Activated CD4-positive, alpha-beta T cell treated with anti-CD3 and anti-CD28 coated beads, Interleukin-2, amount 10 ng/mL, durations not matched to agents 24 days and 14 days (primary cell): ENCODE measurements around the gene TAF6. TPM values are rescaled to one million over a fixed set of nuclear protein-coding genes. Genes with fewer than 3 reads are reported as not detected.

Source experiments
- DNase-seq: peaks from one replicate; pipeline ENCODE4 v3.0.0; 2022
- H3K27ac Mint-ChIP-seq: one replicate; pipeline ENCODE4 v1.8.0; 2022; ENCODE audit warnings: mild to moderate bottlenecking, mixed read lengths
- H3K27me3 Mint-ChIP-seq: one replicate; pipeline ENCODE4 v1.8.0; 2022; ENCODE audit warnings: mixed read lengths
- H3K36me3 Mint-ChIP-seq: one replicate; pipeline ENCODE4 v1.8.0; 2022; ENCODE audit warnings: low read depth, mild to moderate bottlenecking, mixed read lengths
- H3K4me1 Mint-ChIP-seq: one replicate; pipeline ENCODE4 v1.8.0; 2021; ENCODE audit warnings: mixed read lengths
- H3K4me3 Mint-ChIP-seq: one replicate; pipeline ENCODE4 v1.8.0; 2022; ENCODE audit warnings: mild to moderate bottlenecking, moderate library complexity, mixed read lengths
- H3K9me3 Mint-ChIP-seq: one replicate; pipeline ENCODE4 v1.8.0; 2021; ENCODE audit warnings: mixed read lengths
- intact Hi-C: fragments of 100-400 bp; cut with micrococcal nuclease; formaldehyde crosslinking; loops from one replicate; pipeline ENCODE4 v1.15.1; 2023
- total RNA-seq: library from RNA; stranded (reverse); gene quantifications from 2 replicates; pipeline ENCODE4 v1.2.3, GENCODE V29; 2022

TAF6 gene
- total RNA-seq, 1 donor from 2014 or later: 68.4 TPM

DNA sequence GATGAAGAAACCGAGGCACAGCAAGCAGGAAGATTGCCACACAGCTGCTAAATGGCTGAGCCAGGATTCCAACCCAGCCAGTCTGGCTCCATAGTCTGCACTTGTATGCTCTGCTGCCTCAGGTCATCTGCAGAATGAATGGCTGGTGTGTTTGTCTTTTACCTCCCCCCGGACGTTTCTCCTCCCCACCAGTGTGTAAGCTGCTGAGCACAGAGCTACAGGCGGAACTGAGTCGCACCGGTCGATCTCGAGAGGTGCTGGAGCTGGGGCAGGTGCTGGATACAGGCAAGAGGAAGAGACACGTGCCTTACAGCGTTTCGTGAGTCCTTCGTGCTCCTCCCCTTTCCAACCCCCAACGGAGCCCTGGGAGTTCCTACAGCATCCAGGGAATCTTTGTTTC, 2.9 kb upstream of the TAF6 start:
- no peak overlapping the region for H3K4me3 Mint-ChIP-seq
- intact Hi-C loops: loop anchor here (10.0 kb wide), 2 partner anchors 423 to 463 kb away; partner anchors contain the start of genes FBXO24 and LRCH4
- no peaks in the 10 kb centered on the region for H3K27me3 Mint-ChIP-seq
- H3K27ac Mint-ChIP-seq: no peak overlapping the region
- H3K36me3 Mint-ChIP-seq: peaks cover 18% of the 10 kb centered on the region
- peaks cover 28% of the 10 kb centered on the region for H3K4me1 Mint-ChIP-seq
- no peaks in the 10 kb centered on the region for H3K9me3 Mint-ChIP-seq
- DNase-seq: no peak

- peaks cover 25% of the 10 kb centered on the region for H3K4me1 Mint-ChIP-seq
- no peaks in the 10 kb centered on the region for H3K27me3 Mint-ChIP-seq
- no peak for DNase-seq
These were observed 1.5 kb upstream of the TAF6 start for GRCh38 chr7:100120733-100121036.

DNA sequence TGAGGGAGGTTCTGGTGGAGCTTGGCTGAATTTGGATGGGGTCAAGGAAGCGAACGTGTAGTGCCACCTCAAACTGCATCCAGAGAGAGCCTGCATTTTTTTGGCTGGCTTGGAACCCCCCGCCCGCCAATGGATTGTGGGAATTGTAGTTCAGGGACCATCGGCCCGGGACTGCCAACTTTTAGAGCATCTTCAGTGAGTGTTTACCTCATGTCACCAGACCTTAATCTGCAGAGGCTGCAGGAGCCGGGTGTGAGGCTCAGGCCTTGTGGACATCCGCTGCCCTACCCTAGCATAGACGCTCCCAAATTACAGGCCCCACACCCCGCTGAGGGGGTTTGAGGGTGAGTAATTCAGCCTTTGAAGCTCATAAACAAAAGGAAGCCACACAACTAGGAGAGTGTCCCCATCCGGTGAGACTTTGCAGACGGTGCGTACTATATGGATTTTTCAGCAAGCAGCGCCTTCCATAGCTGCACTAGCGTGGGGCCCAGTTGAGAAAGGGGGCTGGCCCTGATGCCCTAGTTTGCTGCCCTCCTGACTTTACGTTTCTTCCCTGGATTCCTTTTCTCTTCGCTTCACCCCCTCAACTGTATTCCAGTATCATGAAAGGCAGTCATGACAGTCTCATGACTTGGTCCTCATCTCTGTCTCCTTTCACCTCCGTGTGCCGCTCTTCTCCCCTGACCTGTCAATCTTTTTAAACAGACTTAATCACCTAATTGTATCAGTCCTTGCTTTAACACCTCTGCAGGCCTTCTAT, 993 bp upstream of the TAF6 start:
- peak; percentile 91 for DNase-seq
- Mint-ChIP-seq H3K4me1 (peaks cover 22% of the 10 kb centered on the region), H3K27me3 (no peaks in the 10 kb centered on the region), H3K4me3 (peak overlapping the region; percentile 84), H3K36me3 (peaks cover 22% of the 10 kb centered on the region), H3K27ac (peak overlapping the region; percentile 96), H3K9me3 (no peaks in the 10 kb centered on the region)
- intact Hi-C loops: loop anchor here (1.0 to 10.0 kb wide), 6 partner anchors 7 to 465 kb away; partner anchors contain the start of genes AP4M1, FBXO24, LRCH4 and MCM7

More at GRCh38 chr7:100120733-100121036, 1.5 kb upstream of the TAF6 start:
- no peaks in the 10 kb centered on the region for H3K9me3 Mint-ChIP-seq
- H3K4me3 Mint-ChIP-seq: peak overlapping the region; percentile 84
- H3K27ac Mint-ChIP-seq: peak overlapping the region; percentile 96
- intact Hi-C loops: loop anchor here (10.0 kb wide), 2 partner anchors 424 to 464 kb away; partner anchors contain the start of genes FBXO24 and LRCH4
- peaks cover 21% of the 10 kb centered on the region for H3K36me3 Mint-ChIP-seq

- Mint-ChIP-seq H3K27ac (peak overlapping the region; percentile 96), H3K4me1 (peaks cover 16% of the 10 kb centered on the region), H3K27me3 (no peaks in the 10 kb centered on the region), H3K4me3 (peak overlapping the region; percentile 84), H3K9me3 (no peaks in the 10 kb centered on the region), H3K36me3 (peaks cover 18% of the 10 kb centered on the region)
- intact Hi-C loops: loop anchor here (1.0 to 2.0 kb wide), 4 partner anchors 9 to 310 kb away; partner anchors contain the start of genes AP4M1, MCM7, MEPCE and ZCWPW1
- no peak for DNase-seq
These were observed 628 bp downstream of the TAF6 start for GRCh38 chr7:100118388-100119071.

GRCh38 chr7:100115026-100115425, 4.1 kb downstream of the TAF6 start:
- no peaks in the 10 kb centered on the region for H3K9me3 Mint-ChIP-seq
- no peak overlapping the region for H3K27ac Mint-ChIP-seq
- H3K4me3 Mint-ChIP-seq: no peak overlapping the region
- no peaks in the 10 kb centered on the region for H3K27me3 Mint-ChIP-seq
- H3K4me1 Mint-ChIP-seq: peaks cover 9% of the 10 kb centered on the region
- no peak for DNase-seq
- intact Hi-C loops: no loop called here
- H3K36me3 Mint-ChIP-seq: peaks cover 31% of the 10 kb centered on the region

DNA sequence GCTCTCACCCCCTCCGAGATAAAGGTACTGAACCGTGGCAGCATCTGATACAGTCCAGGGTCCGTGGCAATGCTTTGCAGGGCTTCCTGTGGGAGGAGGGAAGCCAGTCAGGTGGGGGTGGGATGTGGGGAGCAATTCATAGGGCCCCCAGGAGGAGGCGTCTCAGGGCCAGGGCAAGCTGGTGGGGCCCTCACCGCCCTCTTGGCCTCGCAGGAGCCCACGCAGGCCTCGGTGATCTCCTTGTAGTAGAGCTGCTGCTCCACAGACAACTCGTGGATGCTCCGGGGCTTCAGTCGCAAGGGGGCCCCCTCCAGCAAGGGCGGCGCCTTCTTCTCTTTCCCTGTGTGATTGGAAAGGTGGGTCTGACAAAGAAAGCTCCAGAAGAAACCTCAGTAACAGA, 7.2 kb downstream of the TAF6 start:
- Mint-ChIP-seq H3K36me3 (peaks cover 50% of the 10 kb centered on the region), H3K27me3 (no peaks in the 10 kb centered on the region), H3K9me3 (no peaks in the 10 kb centered on the region), H3K4me1 (peaks cover 2% of the 10 kb centered on the region), H3K4me3 (no peak overlapping the region), H3K27ac (no peak overlapping the region)
- no peak for DNase-seq
- intact Hi-C loops: no loop called here

- H3K27me3 Mint-ChIP-seq: no peaks in the 10 kb centered on the region
- H3K4me3 Mint-ChIP-seq: no peak overlapping the region
- H3K27ac Mint-ChIP-seq: no peak overlapping the region
- H3K9me3 Mint-ChIP-seq: no peaks in the 10 kb centered on the region
- H3K4me1 Mint-ChIP-seq: peaks cover 2% of the 10 kb centered on the region
- H3K36me3 Mint-ChIP-seq: peaks cover 53% of the 10 kb centered on the region
- no peak for DNase-seq
- intact Hi-C loops: no loop called here
These were observed 8.0 kb downstream of the TAF6 start for GRCh38 chr7:100111156-100111555.

- H3K27me3 Mint-ChIP-seq: no peaks in the 10 kb centered on the region
- intact Hi-C loops: no loop called here
- H3K27ac Mint-ChIP-seq: no peak overlapping the region
- no peak for DNase-seq
- no peak overlapping the region for H3K4me3 Mint-ChIP-seq
- H3K36me3 Mint-ChIP-seq: peaks cover 50% of the 10 kb centered on the region
- H3K4me1 Mint-ChIP-seq: no peaks in the 10 kb centered on the region
- no peaks in the 10 kb centered on the region for H3K9me3 Mint-ChIP-seq
These were observed 9.5 kb downstream of the TAF6 start for GRCh38 chr7:100109521-100110163.

DNA sequence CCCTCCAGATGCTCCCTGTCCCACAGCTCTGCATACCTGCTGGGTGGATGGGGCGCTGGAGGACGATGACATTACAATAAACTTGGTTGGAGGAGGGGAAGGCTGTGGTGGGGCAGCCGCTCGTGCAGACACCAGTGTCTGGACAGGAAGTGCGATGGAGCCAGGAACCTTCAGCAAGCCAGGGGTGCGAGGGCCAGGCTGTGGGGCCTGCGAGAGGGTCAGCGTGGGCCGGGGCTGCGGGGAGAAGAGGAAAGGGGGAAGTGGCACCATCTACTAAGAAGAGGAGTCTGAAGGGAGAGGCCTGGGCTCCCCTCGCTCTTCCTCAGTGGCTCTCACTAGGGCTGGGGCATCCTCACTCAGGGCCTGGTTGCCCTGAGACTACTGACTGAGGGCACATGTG, 11.3 kb downstream of the TAF6 start:
- Mint-ChIP-seq H3K27me3 (no peaks in the 10 kb centered on the region), H3K27ac (no peak overlapping the region), H3K4me1 (no peaks in the 10 kb centered on the region), H3K9me3 (no peaks in the 10 kb centered on the region), H3K4me3 (no peak overlapping the region), H3K36me3 (peaks cover 50% of the 10 kb centered on the region)
- no peak for DNase-seq
- intact Hi-C loops: no loop called here

DNA sequence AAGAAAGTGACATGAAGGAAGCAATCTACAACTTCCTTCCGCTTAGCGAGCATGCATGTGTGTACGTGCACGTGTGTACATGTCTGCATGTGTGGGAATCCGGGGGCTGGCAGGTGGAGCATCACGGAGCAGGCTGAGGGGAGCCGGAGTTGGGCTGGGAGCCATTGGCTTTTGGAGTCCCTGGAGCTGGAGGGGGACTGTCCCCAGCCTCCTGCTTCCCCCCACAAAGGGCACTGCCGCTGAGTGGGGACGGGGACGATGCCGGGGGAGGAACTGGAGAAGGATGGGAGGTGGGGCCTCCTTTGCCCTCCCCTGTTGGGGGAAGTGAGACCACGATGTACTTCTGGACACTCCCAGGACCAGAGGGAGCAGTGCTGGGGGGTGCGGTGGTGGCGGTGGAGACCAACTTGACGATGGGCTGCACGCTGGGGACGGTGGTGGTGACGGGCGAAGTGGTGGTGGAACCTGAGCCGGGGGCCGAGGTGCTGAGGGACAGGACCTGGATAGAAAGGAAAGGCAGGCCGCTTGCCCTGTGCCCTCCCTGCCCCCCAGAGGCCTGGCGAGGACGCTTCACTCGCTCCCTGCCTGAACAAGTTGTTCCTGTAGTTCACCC, 11.9 kb downstream of the TAF6 start:
- H3K4me3 Mint-ChIP-seq: no peak overlapping the region
- intact Hi-C loops: no loop called here
- no peak for DNase-seq
- no peaks in the 10 kb centered on the region for H3K9me3 Mint-ChIP-seq
- H3K27ac Mint-ChIP-seq: no peak overlapping the region
- peaks cover 3% of the 10 kb centered on the region for H3K4me1 Mint-ChIP-seq
- H3K36me3 Mint-ChIP-seq: peaks cover 46% of the 10 kb centered on the region
- H3K27me3 Mint-ChIP-seq: no peaks in the 10 kb centered on the region

- Mint-ChIP-seq H3K36me3 (peaks cover 44% of the 10 kb centered on the region), H3K9me3 (no peaks in the 10 kb centered on the region), H3K27ac (no peak overlapping the region), H3K4me3 (no peak overlapping the region), H3K27me3 (no peaks in the 10 kb centered on the region), H3K4me1 (peaks cover 3% of the 10 kb centered on the region)
- DNase-seq: no peak
- intact Hi-C loops: no loop called here
These were observed 12.5 kb downstream of the TAF6 start for GRCh38 chr7:100106633-100107032.

DNA sequence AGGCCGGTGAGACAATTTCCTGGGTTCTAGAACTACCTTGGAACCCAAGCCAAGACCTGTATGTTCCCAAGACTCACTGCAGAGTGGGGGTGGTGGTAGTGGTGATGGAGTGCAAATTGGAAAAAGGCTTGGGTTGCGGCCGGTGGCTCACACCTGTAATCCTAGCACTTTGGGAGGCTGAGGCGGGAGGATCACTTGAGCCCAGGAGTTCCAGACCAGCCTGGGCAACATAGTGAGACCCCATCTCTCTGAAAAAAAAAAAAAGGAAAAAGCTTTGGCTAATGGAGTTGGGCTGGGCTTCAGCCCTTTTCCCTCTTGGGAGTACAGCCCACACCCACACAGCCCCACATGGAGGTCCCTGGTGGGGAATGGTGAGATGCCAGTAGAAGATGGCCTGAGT, 13.6 kb downstream of the TAF6 start:
- Mint-ChIP-seq H3K4me1 (peaks cover 5% of the 10 kb centered on the region), H3K36me3 (peaks cover 38% of the 10 kb centered on the region), H3K27ac (no peak overlapping the region), H3K27me3 (no peaks in the 10 kb centered on the region), H3K4me3 (no peak overlapping the region), H3K9me3 (no peaks in the 10 kb centered on the region)
- DNase-seq: no peak
- intact Hi-C loops: no loop called here

DNA sequence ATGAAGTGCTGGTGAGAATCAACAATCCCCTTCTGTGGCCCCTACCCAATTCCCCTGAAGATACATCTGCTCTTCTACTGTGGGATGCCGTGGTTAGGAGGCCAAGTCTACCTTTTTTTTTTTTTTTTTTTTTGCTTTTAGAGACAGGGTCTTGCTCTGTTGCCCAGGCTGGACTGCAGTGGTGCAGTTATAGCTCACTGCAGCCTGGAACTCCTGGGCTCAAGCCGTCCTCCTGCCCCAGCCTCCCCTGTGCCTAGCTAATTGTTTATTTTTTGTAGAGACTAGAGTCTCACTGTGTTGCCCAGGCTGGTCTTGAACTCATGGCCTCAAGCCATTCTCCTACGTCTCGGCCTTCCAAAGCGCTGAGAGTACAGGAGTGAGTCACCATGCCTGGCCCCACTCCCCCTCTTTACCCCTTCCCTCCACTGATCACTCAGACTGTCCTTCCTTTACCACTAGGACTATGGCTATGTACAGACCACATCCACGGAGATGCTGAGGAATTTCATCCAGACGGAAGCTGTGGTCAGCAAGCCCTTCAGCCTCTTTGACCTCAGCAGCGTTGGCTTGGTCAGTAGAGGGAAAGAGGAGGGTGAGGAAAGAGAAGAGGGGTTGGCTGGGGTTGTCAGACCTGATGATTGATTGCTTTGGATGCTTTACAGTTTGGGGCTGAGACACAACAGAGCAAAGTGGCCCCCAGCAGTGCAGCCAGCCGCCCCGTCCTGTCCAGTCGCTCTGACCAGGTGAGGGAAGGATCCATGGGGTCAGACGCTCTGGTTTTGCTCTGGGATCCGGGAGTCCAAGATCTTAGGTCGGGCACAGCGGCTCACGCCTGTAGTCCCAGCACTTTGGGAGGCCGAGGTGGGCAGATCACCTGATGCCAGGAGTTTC, 16.0 kb downstream of the TAF6 start:
- intact Hi-C loops: no loop called here
- Mint-ChIP-seq H3K36me3 (peaks cover 43% of the 10 kb centered on the region), H3K27me3 (no peaks in the 10 kb centered on the region), H3K9me3 (no peaks in the 10 kb centered on the region), H3K4me1 (peaks cover 25% of the 10 kb centered on the region), H3K27ac (no peak overlapping the region), H3K4me3 (peak overlapping the region; percentile 94)
- DNase-seq: no peak
